ENCODE results near the gene ABCA2.

The ABCA2 gene

GRCh38 chr9:136995362-136995761 is 32.7 kb downstream of the ABCA2 start:
- Histone ChIP-seq H3K18ac (ENCODE audit: low read length) (no peak overlapping the region), H3K27ac (replicated peaks; ENCODE audit: low read length) (no peak overlapping the region), H2BK12ac (ENCODE audit: low read length) (no peak overlapping the region), H2BK5ac (ENCODE audit: low read length) (no peak overlapping the region), H3K4me3 (ENCODE audit: low read length in 2 of 2) (no peak overlapping the region), H2BK120ac (ENCODE audit: low read depth, low read length) (no peak overlapping the region), H3K9ac (ENCODE audit: low read depth, low read length, poor library complexity) (no peak overlapping the region), H4K91ac (ENCODE audit: low read depth, low read length, poor library complexity) (no peak overlapping the region), H3K36me3 (replicated peaks in 1 of 2; ENCODE audit: control insufficient read depth in 2 of 2, insufficient read depth in 2 of 2, low read length in 2 of 2) (peaks cover 6 to 15% of the 10 kb centered on the region in 2 donors), H3K4ac (ENCODE audit: low read length) (no peak overlapping the region), H3K4me2 (ENCODE audit: insufficient read depth, low read length, poor library complexity, severe bottlenecking) (no peak overlapping the region), H3K27me3 (ENCODE audit: control insufficient read depth in 3 of 3, insufficient read depth in 3 of 3, low read depth in 1 of 3, low read length in 3 of 3) (peaks cover 0 to 5% (median 0%) of the 10 kb centered on the region in 3 experiments), H4K8ac (ENCODE audit: low read depth, low read length) (peak overlapping the region; percentile 43), H2AFZ (ENCODE audit: low read length) (no peak overlapping the region), H3K9me3 (replicated peaks in 1 of 2; ENCODE audit: control insufficient read depth in 2 of 2, insufficient read depth in 1 of 2, low read depth in 1 of 2, low read length in 2 of 2) (peaks cover 8 to 11% of the 10 kb centered on the region in 2 donors), H3K23ac (ENCODE audit: low read depth, low read length, poor library complexity) (no peak overlapping the region), H3K4me1 (ENCODE audit: control insufficient read depth in 2 of 2, insufficient read depth in 1 of 2, low read depth in 1 of 2, low read length in 2 of 2) (peaks cover 8 to 19% of the 10 kb centered on the region in 2 donors), H2AK5ac (ENCODE audit: low read depth, low read length) (peak overlapping the region; percentile 63), H2BK15ac (ENCODE audit: low read length) (peak overlapping the region; percentile 71), H3K79me1 (ENCODE audit: low read depth, low read length) (peaks cover 9% of the 10 kb centered on the region), H3K14ac (ENCODE audit: low read length) (no peak overlapping the region)
- DNase-seq (ENCODE audit: low spot score) = no peak
- no CpG with 5 or more reads among the region's 30 CpGs for WGBS, 2 donors (ENCODE audit: extremely low coverage in 2 of 2, insufficient read length in 2 of 2, insufficient replicate concordance in 1 of 2)

- Histone ChIP-seq H3K4me2 (ENCODE audit: insufficient read depth, low read length, poor library complexity, severe bottlenecking) (no peak overlapping the region), H3K79me1 (ENCODE audit: low read depth, low read length) (peaks cover 9% of the 10 kb centered on the region), H2BK120ac (ENCODE audit: low read depth, low read length) (no peak overlapping the region), H3K27ac (replicated peaks; ENCODE audit: low read length) (no peak overlapping the region), H4K91ac (ENCODE audit: low read depth, low read length, poor library complexity) (no peak overlapping the region), H3K4me1 (ENCODE audit: control insufficient read depth in 2 of 2, insufficient read depth in 1 of 2, low read depth in 1 of 2, low read length in 2 of 2) (peaks cover 4 to 22% of the 10 kb centered on the region in 2 donors), H3K18ac (ENCODE audit: low read length) (no peak overlapping the region), H2BK12ac (ENCODE audit: low read length) (no peak overlapping the region), H3K4me3 (ENCODE audit: low read length in 2 of 2) (no peak overlapping the region), H3K9ac (ENCODE audit: low read depth, low read length, poor library complexity) (no peak overlapping the region), H3K4ac (ENCODE audit: low read length) (no peak overlapping the region), H3K36me3 (replicated peaks in 1 of 2; ENCODE audit: control insufficient read depth in 2 of 2, insufficient read depth in 2 of 2, low read length in 2 of 2) (peaks cover 6 to 15% of the 10 kb centered on the region in 2 donors), H2AK5ac (ENCODE audit: low read depth, low read length) (no peak overlapping the region), H3K27me3 (ENCODE audit: control insufficient read depth in 3 of 3, insufficient read depth in 3 of 3, low read depth in 1 of 3, low read length in 3 of 3) (peaks cover 0 to 5% (median 0%) of the 10 kb centered on the region in 3 experiments), H2AFZ (ENCODE audit: low read length) (no peak overlapping the region), H4K8ac (ENCODE audit: low read depth, low read length) (no peak overlapping the region), H3K9me3 (replicated peaks in 1 of 2; ENCODE audit: control insufficient read depth in 2 of 2, insufficient read depth in 1 of 2, low read depth in 1 of 2, low read length in 2 of 2) (peaks cover 8 to 13% of the 10 kb centered on the region in 2 donors), H3K14ac (ENCODE audit: low read length) (no peak overlapping the region), H2BK5ac (ENCODE audit: low read length) (no peak overlapping the region), H3K23ac (ENCODE audit: low read depth, low read length, poor library complexity) (no peak overlapping the region), H2BK15ac (ENCODE audit: low read length) (no peak overlapping the region)
- no CpG with 5 or more reads among the region's 40 CpGs for WGBS, 2 donors (ENCODE audit: extremely low coverage in 2 of 2, insufficient read length in 2 of 2, insufficient replicate concordance in 1 of 2)
- no peak for DNase-seq (ENCODE audit: low spot score)
These were observed 33.2 kb downstream of the ABCA2 start for GRCh38 chr9:136994888-136995230.

GRCh38 chr9:136994180-136994887 is 33.7 kb downstream of the ABCA2 start:
- H3K4me3 ChIP-seq (ENCODE audit: low read length in 2 of 2) = peak overlapping the region in 1 of 2 donors; percentile 97
- no peak overlapping the region for H3K18ac ChIP-seq (ENCODE audit: low read length)
- H3K23ac ChIP-seq (ENCODE audit: low read depth, low read length, poor library complexity) = no peak overlapping the region
- peaks cover 6 to 15% of the 10 kb centered on the region in 2 donors for H3K36me3 ChIP-seq (replicated peaks in 1 of 2; ENCODE audit: control insufficient read depth in 2 of 2, insufficient read depth in 2 of 2, low read length in 2 of 2)
- H3K79me1 ChIP-seq (ENCODE audit: low read depth, low read length) = peaks cover 9% of the 10 kb centered on the region
- no peak overlapping the region for H3K27ac ChIP-seq (replicated peaks; ENCODE audit: low read length)
- no peak overlapping the region for H4K8ac ChIP-seq (ENCODE audit: low read depth, low read length)
- H4K91ac ChIP-seq (ENCODE audit: low read depth, low read length, poor library complexity) = no peak overlapping the region
- peak overlapping the region; percentile 58 for H2BK12ac ChIP-seq (ENCODE audit: low read length)
- peaks cover 0 to 5% (median 0%) of the 10 kb centered on the region in 3 experiments for H3K27me3 ChIP-seq (ENCODE audit: control insufficient read depth in 3 of 3, insufficient read depth in 3 of 3, low read depth in 1 of 3, low read length in 3 of 3)
- H3K9me3 ChIP-seq (replicated peaks in 1 of 2; ENCODE audit: control insufficient read depth in 2 of 2, insufficient read depth in 1 of 2, low read depth in 1 of 2, low read length in 2 of 2) = peaks cover 8 to 13% of the 10 kb centered on the region in 2 donors
- H2BK15ac ChIP-seq (ENCODE audit: low read length) = no peak overlapping the region
- no peak overlapping the region for H2BK120ac ChIP-seq (ENCODE audit: low read depth, low read length)
- H3K9ac ChIP-seq (ENCODE audit: low read depth, low read length, poor library complexity) = no peak overlapping the region
- no peak overlapping the region for H3K4ac ChIP-seq (ENCODE audit: low read length)
- H3K4me1 ChIP-seq (ENCODE audit: control insufficient read depth in 2 of 2, insufficient read depth in 1 of 2, low read depth in 1 of 2, low read length in 2 of 2) = peaks cover 4 to 22% of the 10 kb centered on the region in 2 donors
- no peak overlapping the region for H2AK5ac ChIP-seq (ENCODE audit: low read depth, low read length)
- WGBS, 2 donors (ENCODE audit: extremely low coverage in 2 of 2, insufficient read length in 2 of 2, insufficient replicate concordance in 1 of 2) = no CpG with 5 or more reads among the region's 54 CpGs
- no peak overlapping the region for H2AFZ ChIP-seq (ENCODE audit: low read length)
- peak overlapping the region; percentile 5 for H2BK5ac ChIP-seq (ENCODE audit: low read length)
- H3K14ac ChIP-seq (ENCODE audit: low read length) = no peak overlapping the region
- H3K4me2 ChIP-seq (ENCODE audit: insufficient read depth, low read length, poor library complexity, severe bottlenecking) = no peak overlapping the region
- DNase-seq (ENCODE audit: low spot score) = no peak

GRCh38 chr9:136992819-136993369 is 35.1 kb downstream of the ABCA2 start:
- Histone ChIP-seq H4K91ac (ENCODE audit: low read depth, low read length, poor library complexity) (no peak overlapping the region), H2BK15ac (ENCODE audit: low read length) (peak overlapping the region; percentile 45), H4K8ac (ENCODE audit: low read depth, low read length) (no peak overlapping the region), H3K27me3 (ENCODE audit: control insufficient read depth in 3 of 3, insufficient read depth in 3 of 3, low read depth in 1 of 3, low read length in 3 of 3) (peaks cover 0 to 5% (median 0%) of the 10 kb centered on the region in 3 experiments), H2BK120ac (ENCODE audit: low read depth, low read length) (no peak overlapping the region), H3K36me3 (replicated peaks in 1 of 2; ENCODE audit: control insufficient read depth in 2 of 2, insufficient read depth in 2 of 2, low read length in 2 of 2) (peaks cover 6 to 15% of the 10 kb centered on the region in 2 donors), H3K79me1 (ENCODE audit: low read depth, low read length) (peaks cover 9% of the 10 kb centered on the region), H2AFZ (ENCODE audit: low read length) (peak overlapping the region; percentile 96), H3K9ac (ENCODE audit: low read depth, low read length, poor library complexity) (peak overlapping the region; percentile 96), H3K14ac (ENCODE audit: low read length) (peak overlapping the region; percentile 75), H3K23ac (ENCODE audit: low read depth, low read length, poor library complexity) (peak overlapping the region; percentile 75), H2BK5ac (ENCODE audit: low read length) (peak overlapping the region; percentile 1), H2AK5ac (ENCODE audit: low read depth, low read length) (peak overlapping the region; percentile 88), H3K27ac (replicated peaks; ENCODE audit: low read length) (no peak overlapping the region), H3K18ac (ENCODE audit: low read length) (peak overlapping the region; percentile 35), H3K4me2 (ENCODE audit: insufficient read depth, low read length, poor library complexity, severe bottlenecking) (peak overlapping the region; percentile 85), H2BK12ac (ENCODE audit: low read length) (no peak overlapping the region), H3K4me3 (ENCODE audit: low read length in 2 of 2) (peak overlapping the region; percentile 85 to 97), H3K4ac (ENCODE audit: low read length) (no peak overlapping the region), H3K9me3 (replicated peaks in 1 of 2; ENCODE audit: control insufficient read depth in 2 of 2, insufficient read depth in 1 of 2, low read depth in 1 of 2, low read length in 2 of 2) (peaks cover 8 to 13% of the 10 kb centered on the region in 2 donors), H3K4me1 (ENCODE audit: control insufficient read depth in 2 of 2, insufficient read depth in 1 of 2, low read depth in 1 of 2, low read length in 2 of 2) (peaks cover 4 to 22% of the 10 kb centered on the region in 2 donors)
- no peak for DNase-seq (ENCODE audit: low spot score)
- WGBS, 2 donors (ENCODE audit: extremely low coverage in 2 of 2, insufficient read length in 2 of 2, insufficient replicate concordance in 1 of 2) = no CpG with 5 or more reads among the region's 18 CpGs

All from neuronal stem cell (in vitro differentiated cells).